HepG2 (cell line): ENCODE results near the gene WDR86.

Source experiments
- CCAR2 ChIP-seq: fragments of 200-400 bp; formaldehyde crosslinking; optimal IDR thresholded peaks from 2 replicates; pipeline ENCODE3; 2018; ENCODE audit warnings: low read depth, mild to moderate bottlenecking, low read length, moderate library complexity
- EED ChIP-seq: sonication (generic); formaldehyde crosslinking; IDR thresholded peaks from 2 replicates; pipeline ENCODE4 v1.5.0; 2020; ENCODE audit warnings: mild to moderate bottlenecking, missing genetic modification reagents
- EP300 ChIP-seq, 3 experiments: sonication (generic) in 1 of 3; formaldehyde crosslinking in 1 of 3; IDR thresholded peaks; 2 replicates each; pipeline versions ENCODE4 v1.5.1 to v1.6.1; 2011 to 2020; ENCODE audit warnings: low read depth in 2 of 3, low read length in 2 of 3, borderline replicate concordance in 1 of 3, improper control_type of control experiment in 1 of 3, mild to moderate bottlenecking in 1 of 3, missing genetic modification reagents in 1 of 3, moderate library complexity in 1 of 3
- GABPB1 ChIP-seq: IDR thresholded peaks from 2 replicates; pipeline ENCODE4 v1.6.1; 2016; ENCODE audit warnings: mild to moderate bottlenecking, missing genetic modification reagents, moderate library complexity, missing compliant biosample characterization
- NAIF1 ChIP-seq: sonication (generic); formaldehyde crosslinking; IDR thresholded peaks from 2 replicates; pipeline ENCODE4 v1.5.0; 2020; ENCODE audit warnings: mild to moderate bottlenecking, missing genetic modification reagents, borderline replicate concordance
- PHF21A ChIP-seq: sonication (generic); formaldehyde crosslinking; IDR thresholded peaks from 2 replicates; pipeline ENCODE4 v1.5.0; 2020; ENCODE audit warnings: mild to moderate bottlenecking, missing genetic modification reagents
- POLR2A ChIP-seq, 2 experiments: IDR thresholded peaks; 2 replicates each; pipeline ENCODE4 v1.6.1; 2011; ENCODE audit warnings: low read depth in 2 of 2, low read length in 2 of 2, mild to moderate bottlenecking in 1 of 2, moderate library complexity in 1 of 2; ENCODE audit not compliant: insufficient read depth in 1 of 2
- PTBP1 ChIP-seq: fragments of 200-400 bp; formaldehyde crosslinking; IDR thresholded peaks from 2 replicates; pipeline ENCODE4 v1.6.1; 2018; ENCODE audit warnings: low read length, low read depth; ENCODE audit not compliant: poor library complexity, severe bottlenecking
- ZFP91 ChIP-seq: sonication (generic); formaldehyde crosslinking; IDR thresholded peaks from 2 replicates; pipeline ENCODE4 v1.9.0; 2022; ENCODE audit warnings: missing genetic modification reagents, mild to moderate bottlenecking, borderline replicate concordance
- ZNF451 ChIP-seq: sonication (generic); formaldehyde crosslinking; IDR thresholded peaks from 2 replicates; pipeline ENCODE4 v1.5.0; 2020; ENCODE audit warnings: mild to moderate bottlenecking, missing genetic modification reagents
- ZNF576 ChIP-seq: sonication (generic); formaldehyde crosslinking; IDR thresholded peaks from 2 replicates; pipeline ENCODE4 v1.4.0; 2020; ENCODE audit warnings: mild to moderate bottlenecking, missing genetic modification reagents
- TF ChIP-seq, protein P1 (sequence below): sonication (generic); formaldehyde crosslinking; IDR thresholded peaks from 2 replicates; pipeline ENCODE4 v1.5.0; 2020; ENCODE audit warnings: mild to moderate bottlenecking, missing genetic modification reagents, moderate library complexity
- TF ChIP-seq, protein P2 (sequence below): sonication (generic); formaldehyde crosslinking; IDR thresholded peaks from 2 replicates; pipeline ENCODE4 v1.8.1; 2022; ENCODE audit warnings: mild to moderate bottlenecking, missing genetic modification reagents
- TF ChIP-seq, protein P3 (sequence below): sonication (generic); formaldehyde crosslinking; IDR thresholded peaks from 2 replicates; pipeline ENCODE4 v1.4.0; 2020; ENCODE audit warnings: mild to moderate bottlenecking, missing genetic modification reagents

GRCh38 chr7:151432658-151433521 lies 23.1 kb upstream of the WDR86 start:
- TF ChIP-seq PTBP1 (no peak), GABPB1 (CRISPR knock-in tag) (no peak), EED (CRISPR knock-in tag) (no peak), EP300 (IDR thresholded peaks at IDR 0.05; ENCODE audit: low read depth in 2 of 2, low read length in 2 of 2) (no peak), EP300 (CRISPR knock-in tag; IDR thresholded peaks at IDR 0.05; ENCODE audit: borderline replicate concordance) (no peak), ZNF576 (CRISPR knock-in tag) (no peak), POLR2A (IDR thresholded peaks at IDR 0.05; ENCODE audit: insufficient read depth in 1 of 2, low read depth in 2 of 2, low read length in 2 of 2) (no peak), NAIF1 (CRISPR knock-in tag) (no peak), CCAR2 (no peak), PHF21A (CRISPR knock-in tag) (no peak), ZFP91 (CRISPR knock-in tag) (no peak), ZNF451 (CRISPR knock-in tag) (no peak)
- TF ChIP-seq, protein P1, sequence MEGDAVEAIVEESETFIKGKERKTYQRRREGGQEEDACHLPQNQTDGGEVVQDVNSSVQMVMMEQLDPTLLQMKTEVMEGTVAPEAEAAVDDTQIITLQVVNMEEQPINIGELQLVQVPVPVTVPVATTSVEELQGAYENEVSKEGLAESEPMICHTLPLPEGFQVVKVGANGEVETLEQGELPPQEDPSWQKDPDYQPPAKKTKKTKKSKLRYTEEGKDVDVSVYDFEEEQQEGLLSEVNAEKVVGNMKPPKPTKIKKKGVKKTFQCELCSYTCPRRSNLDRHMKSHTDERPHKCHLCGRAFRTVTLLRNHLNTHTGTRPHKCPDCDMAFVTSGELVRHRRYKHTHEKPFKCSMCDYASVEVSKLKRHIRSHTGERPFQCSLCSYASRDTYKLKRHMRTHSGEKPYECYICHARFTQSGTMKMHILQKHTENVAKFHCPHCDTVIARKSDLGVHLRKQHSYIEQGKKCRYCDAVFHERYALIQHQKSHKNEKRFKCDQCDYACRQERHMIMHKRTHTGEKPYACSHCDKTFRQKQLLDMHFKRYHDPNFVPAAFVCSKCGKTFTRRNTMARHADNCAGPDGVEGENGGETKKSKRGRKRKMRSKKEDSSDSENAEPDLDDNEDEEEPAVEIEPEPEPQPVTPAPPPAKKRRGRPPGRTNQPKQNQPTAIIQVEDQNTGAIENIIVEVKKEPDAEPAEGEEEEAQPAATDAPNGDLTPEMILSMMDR (CRISPR knock-in tag): no peak
- TF ChIP-seq, protein P2, sequence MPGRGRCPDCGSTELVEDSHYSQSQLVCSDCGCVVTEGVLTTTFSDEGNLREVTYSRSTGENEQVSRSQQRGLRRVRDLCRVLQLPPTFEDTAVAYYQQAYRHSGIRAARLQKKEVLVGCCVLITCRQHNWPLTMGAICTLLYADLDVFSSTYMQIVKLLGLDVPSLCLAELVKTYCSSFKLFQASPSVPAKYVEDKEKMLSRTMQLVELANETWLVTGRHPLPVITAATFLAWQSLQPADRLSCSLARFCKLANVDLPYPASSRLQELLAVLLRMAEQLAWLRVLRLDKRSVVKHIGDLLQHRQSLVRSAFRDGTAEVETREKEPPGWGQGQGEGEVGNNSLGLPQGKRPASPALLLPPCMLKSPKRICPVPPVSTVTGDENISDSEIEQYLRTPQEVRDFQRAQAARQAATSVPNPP: no peak
- TF ChIP-seq, protein P3, sequence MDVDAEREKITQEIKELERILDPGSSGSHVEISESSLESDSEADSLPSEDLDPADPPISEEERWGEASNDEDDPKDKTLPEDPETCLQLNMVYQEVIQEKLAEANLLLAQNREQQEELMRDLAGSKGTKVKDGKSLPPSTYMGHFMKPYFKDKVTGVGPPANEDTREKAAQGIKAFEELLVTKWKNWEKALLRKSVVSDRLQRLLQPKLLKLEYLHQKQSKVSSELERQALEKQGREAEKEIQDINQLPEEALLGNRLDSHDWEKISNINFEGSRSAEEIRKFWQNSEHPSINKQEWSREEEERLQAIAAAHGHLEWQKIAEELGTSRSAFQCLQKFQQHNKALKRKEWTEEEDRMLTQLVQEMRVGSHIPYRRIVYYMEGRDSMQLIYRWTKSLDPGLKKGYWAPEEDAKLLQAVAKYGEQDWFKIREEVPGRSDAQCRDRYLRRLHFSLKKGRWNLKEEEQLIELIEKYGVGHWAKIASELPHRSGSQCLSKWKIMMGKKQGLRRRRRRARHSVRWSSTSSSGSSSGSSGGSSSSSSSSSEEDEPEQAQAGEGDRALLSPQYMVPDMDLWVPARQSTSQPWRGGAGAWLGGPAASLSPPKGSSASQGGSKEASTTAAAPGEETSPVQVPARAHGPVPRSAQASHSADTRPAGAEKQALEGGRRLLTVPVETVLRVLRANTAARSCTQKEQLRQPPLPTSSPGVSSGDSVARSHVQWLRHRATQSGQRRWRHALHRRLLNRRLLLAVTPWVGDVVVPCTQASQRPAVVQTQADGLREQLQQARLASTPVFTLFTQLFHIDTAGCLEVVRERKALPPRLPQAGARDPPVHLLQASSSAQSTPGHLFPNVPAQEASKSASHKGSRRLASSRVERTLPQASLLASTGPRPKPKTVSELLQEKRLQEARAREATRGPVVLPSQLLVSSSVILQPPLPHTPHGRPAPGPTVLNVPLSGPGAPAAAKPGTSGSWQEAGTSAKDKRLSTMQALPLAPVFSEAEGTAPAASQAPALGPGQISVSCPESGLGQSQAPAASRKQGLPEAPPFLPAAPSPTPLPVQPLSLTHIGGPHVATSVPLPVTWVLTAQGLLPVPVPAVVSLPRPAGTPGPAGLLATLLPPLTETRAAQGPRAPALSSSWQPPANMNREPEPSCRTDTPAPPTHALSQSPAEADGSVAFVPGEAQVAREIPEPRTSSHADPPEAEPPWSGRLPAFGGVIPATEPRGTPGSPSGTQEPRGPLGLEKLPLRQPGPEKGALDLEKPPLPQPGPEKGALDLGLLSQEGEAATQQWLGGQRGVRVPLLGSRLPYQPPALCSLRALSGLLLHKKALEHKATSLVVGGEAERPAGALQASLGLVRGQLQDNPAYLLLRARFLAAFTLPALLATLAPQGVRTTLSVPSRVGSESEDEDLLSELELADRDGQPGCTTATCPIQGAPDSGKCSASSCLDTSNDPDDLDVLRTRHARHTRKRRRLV: no peak
